Peyer's patch (tissue), 4 donors: ENCODE results near the gene SLC39A8.

ENCODE experiments used
- CTCF ChIP-seq, 6 experiments: fragments of 450-650 bp in 4 of 6; fragments of 200-600 bp in 2 of 6; sonication (generic) in 1 of 6; IDR thresholded peaks; one replicate each; pipeline ENCODE4 v1.5.1; 2017 to 2019; ENCODE audit warnings: antibody characterized with exemption in 6 of 6, mild to moderate bottlenecking in 3 of 6, moderate library complexity in 1 of 6
- POLR2A ChIP-seq, 2 donors: fragments of 450-650 bp; IDR thresholded peaks; one replicate each; pipeline ENCODE4 v1.5.1; 2017; ENCODE audit warnings: antibody characterized with exemption in 2 of 2, mild to moderate bottlenecking in 2 of 2, moderate library complexity in 2 of 2

GRCh38 chr4:102253860-102254259 is 91.4 kb downstream of the SLC39A8 start:
- no peak for TF ChIP-seq CTCF (IDR thresholded peaks at IDR 0.05)
- TF ChIP-seq POLR2A (IDR thresholded peaks at IDR 0.05), result no peak
